SK-N-SH (cell line): Measurements from ENCODE around the gene GJD4.

Experiments
- FOXJ3 ChIP-seq: sonication (generic); formaldehyde crosslinking; IDR thresholded peaks from 2 replicates; pipeline ENCODE4 v1.5.1; 2020; ENCODE audit warnings: mild to moderate bottlenecking, missing genetic modification reagents
- POLR2AphosphoS5 ChIP-seq: IDR thresholded peaks from 2 replicates; pipeline ENCODE4 v1.6.1; 2012; ENCODE audit warnings: low read depth, low read length
- REST ChIP-seq: IDR thresholded peaks from 2 replicates; pipeline ENCODE4 v1.6.1; 2012; ENCODE audit warnings: mild to moderate bottlenecking, low read depth, low read length, moderate library complexity

GRCh38 chr10:35565602-35566081 lies 39.5 kb upstream of the GJD4 start:
- no peak for TF ChIP-seq REST
- TF ChIP-seq FOXJ3 (CRISPR knock-in tag), result no peak
- TF ChIP-seq POLR2AphosphoS5, result no peak
